Mononuclear cell (primary cell): ENCODE data around the gene FOXI1. TPM values are rescaled to one million over a fixed set of nuclear protein-coding genes. Genes with fewer than 3 reads are reported as not detected.

Source experiments
- H3K27me3 ChIP-seq: 2 replicates; pipeline ENCODE4 v1.6.0; 2011; ENCODE audit warnings: low read length, control low read depth; ENCODE audit not compliant: insufficient read depth
- H3K4me1 ChIP-seq: 2 replicates; pipeline ENCODE4 v1.5.1; 2011; ENCODE audit warnings: mild to moderate bottlenecking, low read length, control low read depth; ENCODE audit not compliant: insufficient read depth
- H3K4me3 ChIP-seq: 2 replicates; pipeline ENCODE4 v1.5.1; 2011; ENCODE audit warnings: mild to moderate bottlenecking, low read length, moderate library complexity
- H3K9me3 ChIP-seq: 2 replicates; pipeline ENCODE4 v1.5.1; 2011; ENCODE audit warnings: low read depth, mild to moderate bottlenecking, control low read depth, low read length
- total RNA-seq: library from RNA; depleted of rRNA; stranded (reverse); fragments of >200 nt; gene quantifications from one replicate; pipeline ENCODE4 v1.2.3, GENCODE V29; 2012

FOXI1 gene
- total RNA-seq, 1 donor, result 0.10 TPM

DNA sequence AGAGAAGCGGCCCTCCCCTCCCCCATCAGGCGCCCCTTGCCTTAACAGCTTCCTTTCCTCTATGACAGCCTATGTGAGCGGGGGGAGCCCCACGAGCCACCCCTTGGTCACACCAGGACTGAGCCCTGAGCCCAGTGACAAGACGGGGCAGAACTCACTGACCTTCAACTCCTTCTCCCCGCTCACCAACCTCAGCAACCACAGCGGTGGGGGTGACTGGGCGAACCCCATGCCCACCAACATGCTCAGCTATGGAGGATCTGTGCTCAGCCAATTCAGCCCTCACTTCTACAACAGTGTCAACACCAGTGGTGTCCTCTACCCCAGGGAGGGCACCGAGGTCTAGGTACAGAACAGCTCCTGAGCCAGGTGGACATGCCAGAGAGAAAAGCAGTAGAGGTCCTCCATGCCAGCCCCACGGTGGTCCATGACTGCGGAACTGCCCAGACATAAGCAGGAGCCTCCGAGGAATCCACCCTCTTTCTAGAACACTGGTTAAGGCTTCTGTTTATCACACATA, 2.6 kb downstream of the FOXI1 start:
- Histone ChIP-seq H3K4me1 (peaks cover 22% of the 10 kb centered on the region), H3K27me3 (no peaks in the 10 kb centered on the region), H3K9me3 (no peaks in the 10 kb centered on the region), H3K4me3 (no peak overlapping the region)

DNA sequence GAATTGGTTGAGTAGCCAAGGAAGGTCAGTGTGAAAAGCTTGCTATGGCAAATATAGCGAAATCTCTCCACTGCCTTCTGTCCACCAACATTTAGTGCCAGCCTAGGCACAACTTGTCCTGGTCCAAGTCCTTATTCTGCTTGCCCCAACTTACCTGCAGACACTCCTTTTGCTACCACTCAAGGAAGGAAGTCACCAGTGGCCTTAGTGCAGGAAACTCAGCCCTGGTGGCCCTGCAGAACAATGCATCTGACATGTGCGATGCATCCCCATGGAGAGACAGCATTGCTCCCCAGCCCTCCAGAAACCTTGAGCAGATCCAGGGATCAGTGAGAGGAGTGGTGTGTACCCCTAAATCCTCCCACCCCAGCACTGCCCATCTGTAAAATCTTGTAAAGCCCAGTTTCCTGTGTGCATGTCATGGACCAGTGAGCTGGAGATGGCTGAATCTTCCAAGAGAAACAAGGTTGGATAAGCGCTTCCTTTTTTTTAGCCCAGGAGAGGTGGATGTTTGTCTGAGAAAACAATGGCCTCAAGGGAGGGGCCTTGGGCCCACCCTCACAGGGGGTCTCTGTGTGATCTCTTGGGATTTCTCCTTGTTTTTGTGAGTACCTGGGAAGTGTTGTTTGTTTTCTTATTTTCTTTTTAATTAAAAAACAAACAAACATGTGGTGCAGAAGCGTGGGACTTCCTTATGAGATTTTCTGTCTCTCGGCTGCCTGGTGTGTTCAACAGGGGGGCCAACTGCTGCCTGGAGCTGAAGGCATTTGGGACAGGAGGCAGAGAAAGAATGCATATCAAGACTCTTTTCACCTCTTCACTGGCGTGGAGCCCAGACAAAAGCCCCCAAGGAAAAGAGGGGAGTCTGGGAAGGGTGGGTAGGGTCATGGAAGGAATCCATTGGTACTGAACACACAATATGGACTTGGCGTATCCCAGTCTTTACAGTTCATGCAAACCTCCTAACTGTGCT, 3.6 kb downstream of the FOXI1 start:
- Histone ChIP-seq H3K4me1 (peaks cover 32% of the 10 kb centered on the region), H3K27me3 (no peaks in the 10 kb centered on the region), H3K4me3 (no peak overlapping the region), H3K9me3 (no peaks in the 10 kb centered on the region)

DNA sequence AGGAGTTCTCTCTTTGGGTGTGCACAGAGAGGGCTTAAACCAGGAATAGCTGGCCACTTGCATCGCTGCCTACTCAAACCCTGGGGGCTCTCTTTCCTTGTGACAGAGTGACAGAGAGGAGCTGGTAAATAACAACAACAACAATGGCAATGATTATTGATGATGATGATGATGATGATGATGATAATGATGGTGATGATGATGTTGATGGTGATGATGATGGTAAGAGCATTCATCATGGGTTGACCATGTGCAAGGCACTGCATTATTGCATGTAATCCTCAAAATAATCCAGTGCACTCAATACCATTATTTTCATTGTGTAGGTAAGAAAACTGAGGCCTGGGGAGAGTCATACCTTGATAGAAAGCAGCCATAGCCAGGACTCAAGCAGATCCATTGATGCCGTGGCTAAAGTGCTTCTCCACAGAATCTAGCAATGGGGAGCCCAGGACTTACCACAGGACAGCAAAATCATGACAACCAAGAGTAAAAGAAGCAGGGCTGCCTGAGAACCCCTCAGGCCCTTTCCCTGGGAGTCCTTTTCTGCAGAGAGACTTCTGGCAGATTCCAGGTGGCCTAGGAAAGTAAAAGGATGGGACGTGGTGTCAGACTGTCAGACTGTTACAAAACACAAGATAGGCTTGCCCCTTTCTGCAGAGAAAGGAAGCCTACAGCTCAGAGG, 4.8 kb downstream of the FOXI1 start:
- no peaks in the 10 kb centered on the region for H3K9me3 ChIP-seq
- no peaks in the 10 kb centered on the region for H3K27me3 ChIP-seq
- no peak overlapping the region for H3K4me3 ChIP-seq
- H3K4me1 ChIP-seq, result peaks cover 32% of the 10 kb centered on the region

DNA sequence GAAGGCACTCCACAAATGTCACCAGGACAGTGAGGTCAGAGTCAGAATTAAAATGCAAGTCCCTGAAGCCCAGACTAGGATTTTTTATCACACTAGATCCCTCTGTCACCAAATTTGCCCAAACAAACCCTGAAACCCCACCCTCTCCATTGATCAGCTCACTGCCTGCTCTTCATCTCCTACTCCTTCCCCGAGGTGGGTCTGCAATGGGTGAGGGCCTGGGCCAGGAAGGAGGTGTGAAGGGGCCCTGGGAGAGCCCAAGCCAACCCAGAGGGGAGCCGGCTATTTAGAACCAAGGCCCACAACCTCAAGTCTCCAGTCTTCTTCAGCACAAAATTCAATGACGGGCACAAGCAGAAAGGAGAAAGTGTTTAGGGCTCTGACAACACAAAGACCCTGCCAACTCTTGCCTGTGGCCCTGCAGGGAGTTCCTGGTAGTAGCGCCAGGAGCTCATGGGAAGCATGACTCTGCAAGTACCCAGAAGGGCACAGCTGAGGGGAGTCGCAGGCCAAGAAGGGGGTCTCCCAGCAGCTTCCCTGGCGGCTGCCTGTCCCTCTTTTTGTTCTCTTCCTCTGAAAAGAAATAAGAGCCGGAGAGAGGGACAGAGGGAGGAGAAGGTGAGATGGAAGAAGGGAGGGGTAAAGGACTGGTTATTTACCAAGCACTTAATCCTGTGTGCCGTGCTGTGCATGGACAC, 5.5 kb downstream of the FOXI1 start:
- Histone ChIP-seq H3K4me1 (peaks cover 32% of the 10 kb centered on the region), H3K9me3 (no peaks in the 10 kb centered on the region), H3K4me3 (no peak overlapping the region), H3K27me3 (no peaks in the 10 kb centered on the region)

DNA sequence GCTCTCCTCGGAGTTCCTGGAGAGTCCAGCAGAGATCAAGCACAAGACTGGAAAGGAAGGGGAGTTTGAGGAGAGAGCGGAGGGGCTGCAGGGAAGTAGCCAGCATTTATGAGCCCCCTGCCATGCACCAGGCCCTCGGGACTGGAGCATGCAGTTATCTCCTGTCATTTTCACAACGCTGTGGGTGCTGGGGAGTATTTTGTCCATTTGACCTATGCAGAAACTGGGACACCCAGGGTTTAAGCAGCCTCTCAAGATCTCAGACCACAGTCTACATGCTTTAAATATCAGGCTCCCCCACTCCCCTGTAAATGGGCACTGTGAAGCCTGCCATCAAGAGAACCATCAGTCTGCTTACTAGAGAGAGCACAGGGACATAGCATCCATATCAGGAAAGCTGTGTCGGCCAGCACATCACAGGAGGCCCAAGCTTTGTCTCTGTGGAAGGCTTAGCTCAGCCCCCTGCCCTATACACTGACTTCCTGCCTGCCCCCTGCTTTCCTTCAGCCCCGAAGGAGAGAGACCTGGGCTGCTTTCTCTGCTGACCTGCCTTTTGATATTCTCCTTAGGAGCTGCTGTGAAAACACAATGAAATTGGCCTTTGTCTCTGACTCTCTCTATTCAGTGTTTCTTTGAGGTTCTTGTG, 7.3 kb downstream of the FOXI1 start:
- Histone ChIP-seq H3K4me3 (no peak overlapping the region), H3K27me3 (no peaks in the 10 kb centered on the region), H3K9me3 (no peaks in the 10 kb centered on the region), H3K4me1 (peaks cover 32% of the 10 kb centered on the region)

DNA sequence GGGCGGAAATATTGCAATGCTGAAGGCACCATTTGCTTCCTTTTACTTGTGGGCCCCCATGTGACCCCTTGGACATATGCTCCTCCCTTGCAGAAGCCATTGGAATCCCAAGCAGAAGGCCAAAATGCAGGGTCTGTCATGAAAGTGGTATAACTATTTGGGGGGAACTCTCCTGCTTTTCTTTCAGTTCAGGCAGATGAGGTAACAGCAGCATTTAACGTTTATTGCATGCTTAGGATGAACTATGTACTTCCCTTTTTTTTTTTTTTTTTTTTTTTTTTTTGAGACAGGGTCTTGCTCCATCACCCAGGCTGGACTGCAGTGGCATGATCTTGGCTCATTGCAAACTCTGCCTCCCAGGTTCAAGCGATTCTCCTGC, 7.8 kb downstream of the FOXI1 start:
- peaks cover 32% of the 10 kb centered on the region for H3K4me1 ChIP-seq

DNA sequence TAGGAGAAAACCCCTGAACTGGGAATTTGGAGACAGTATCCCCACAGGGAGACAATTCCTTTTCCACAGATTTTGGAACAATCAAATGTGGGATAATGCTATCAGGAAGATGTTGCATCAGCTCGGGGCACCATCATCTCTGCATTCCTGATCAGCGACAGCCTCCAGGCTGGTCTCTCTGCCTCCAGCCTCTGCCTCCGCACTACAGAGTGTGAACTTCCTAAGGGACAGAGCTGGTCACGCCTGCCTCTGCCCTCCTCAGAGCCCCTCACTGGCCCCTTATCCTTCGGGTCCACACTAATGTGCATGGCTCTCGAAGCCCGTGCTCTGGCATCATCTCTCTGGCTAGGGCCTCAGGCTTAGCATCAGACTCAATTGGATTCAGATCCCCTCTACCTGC, 8.6 kb downstream of the FOXI1 start:
- no peaks in the 10 kb centered on the region for H3K9me3 ChIP-seq
- H3K4me1 ChIP-seq, result peaks cover 32% of the 10 kb centered on the region
- no peak overlapping the region for H3K4me3 ChIP-seq
- H3K27me3 ChIP-seq, result no peaks in the 10 kb centered on the region

More for the DNA sequence above, 7.8 kb downstream of the FOXI1 start:
- no peaks in the 10 kb centered on the region for H3K9me3 ChIP-seq
- H3K4me3 ChIP-seq, result no peak overlapping the region
- no peaks in the 10 kb centered on the region for H3K27me3 ChIP-seq

DNA sequence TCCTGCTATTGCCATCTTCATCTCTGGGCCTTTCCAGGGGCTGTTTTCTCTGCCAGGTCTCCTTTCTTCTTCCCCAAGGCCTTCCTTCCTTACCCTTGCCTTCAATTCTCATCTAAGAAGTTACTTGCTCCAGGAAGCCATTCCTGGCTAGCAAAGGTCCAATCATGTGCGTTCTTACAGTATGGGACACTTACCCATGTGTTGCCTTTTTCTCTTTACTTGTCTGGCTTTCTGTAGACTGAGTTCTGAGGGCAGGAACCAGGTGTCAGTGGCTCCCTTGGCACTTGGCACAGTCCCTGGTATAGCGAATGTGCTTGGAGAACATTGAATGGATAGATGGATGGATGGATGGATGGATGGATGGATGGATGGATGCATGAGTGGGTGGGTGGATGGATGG, 10.2 kb downstream of the FOXI1 start:
- Histone ChIP-seq H3K4me1 (peaks cover 32% of the 10 kb centered on the region), H3K4me3 (no peak overlapping the region), H3K9me3 (no peaks in the 10 kb centered on the region), H3K27me3 (no peaks in the 10 kb centered on the region)

DNA sequence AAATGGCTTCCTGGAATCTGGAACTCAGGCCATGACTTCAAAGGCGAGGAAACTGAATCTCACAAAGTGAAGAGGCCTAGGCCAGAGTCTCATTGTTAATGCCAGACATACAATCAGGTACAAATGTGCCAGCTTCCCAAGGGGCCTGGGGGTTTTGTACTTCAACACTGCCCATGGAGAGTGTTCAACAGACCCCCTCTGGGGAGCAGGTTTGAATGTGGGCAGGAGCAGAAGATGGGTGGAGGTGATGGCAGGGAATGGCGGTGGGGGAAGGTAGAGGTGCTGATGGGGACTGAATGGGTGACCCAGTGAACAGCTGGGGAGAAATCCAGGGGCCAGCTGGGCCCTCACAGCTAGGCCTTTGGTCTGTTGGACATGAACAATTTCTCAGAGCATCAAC, 12.0 kb downstream of the FOXI1 start:
- H3K4me1 ChIP-seq, result peaks cover 15% of the 10 kb centered on the region
- no peaks in the 10 kb centered on the region for H3K9me3 ChIP-seq
- no peak overlapping the region for H3K4me3 ChIP-seq
- H3K27me3 ChIP-seq, result no peaks in the 10 kb centered on the region

DNA sequence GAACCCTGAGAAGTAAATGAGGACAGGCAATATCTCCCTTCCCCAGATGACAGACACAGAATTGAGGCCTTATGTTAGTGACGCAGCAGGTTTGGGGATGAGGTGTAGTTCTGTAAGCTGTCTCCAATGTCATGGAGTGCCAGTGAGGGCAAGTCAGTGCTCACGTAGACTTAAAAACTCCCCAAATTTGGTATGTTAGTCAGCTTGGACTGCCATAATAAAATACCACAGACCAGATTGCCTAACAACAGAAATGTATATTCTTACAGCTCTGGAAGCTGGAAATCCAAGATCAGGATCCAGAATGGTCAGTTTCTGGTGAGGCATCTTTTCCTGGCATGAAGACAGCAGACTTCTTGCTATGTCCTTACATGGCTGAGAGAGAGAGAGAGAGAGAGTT, 14.9 kb downstream of the FOXI1 start:
- Histone ChIP-seq H3K27me3 (no peaks in the 10 kb centered on the region), H3K4me1 (no peaks in the 10 kb centered on the region), H3K9me3 (no peaks in the 10 kb centered on the region), H3K4me3 (no peak overlapping the region)

DNA sequence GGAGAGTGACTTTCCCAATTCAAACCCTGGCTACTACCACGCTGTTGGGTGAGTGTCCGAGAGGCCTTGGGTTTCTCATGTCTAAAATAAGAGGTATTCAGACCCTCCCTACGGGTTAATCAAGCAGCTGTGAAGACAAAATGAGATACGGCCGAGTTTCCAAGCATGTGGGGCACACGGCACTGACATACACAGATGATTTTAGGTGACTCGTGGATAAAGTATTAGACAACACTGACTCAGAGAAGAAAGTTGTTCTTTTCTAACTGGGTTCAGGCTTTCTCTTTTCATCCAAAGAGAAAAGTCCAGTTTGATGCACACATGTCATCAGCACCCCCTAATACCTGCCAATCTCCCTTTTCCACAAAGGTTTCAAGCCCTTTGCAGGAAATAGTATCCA, 15.6 kb downstream of the FOXI1 start:
- Histone ChIP-seq H3K4me1 (no peaks in the 10 kb centered on the region), H3K4me3 (no peak overlapping the region), H3K27me3 (no peaks in the 10 kb centered on the region), H3K9me3 (peaks cover 1% of the 10 kb centered on the region)

DNA sequence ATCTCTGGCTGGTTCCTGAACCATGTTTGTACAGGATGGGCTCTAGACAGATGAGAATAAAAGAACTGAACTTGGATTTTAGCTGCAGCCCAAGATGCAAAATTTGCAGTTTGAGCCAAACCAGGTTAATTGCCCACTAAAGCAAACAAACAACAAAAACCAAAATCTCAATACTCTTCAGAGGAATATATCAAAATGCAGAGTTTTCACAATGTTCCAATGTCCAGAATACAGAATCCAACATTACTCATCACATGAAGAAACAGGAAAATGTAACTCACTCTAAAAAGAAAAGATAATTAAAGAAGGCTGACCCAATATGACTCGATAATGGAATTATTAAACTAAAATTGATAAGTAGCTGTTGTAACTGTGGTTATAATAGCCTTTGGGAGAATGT, 20.4 kb downstream of the FOXI1 start:
- H3K9me3 ChIP-seq, result peaks cover 10% of the 10 kb centered on the region
- H3K4me1 ChIP-seq, result no peaks in the 10 kb centered on the region
- H3K4me3 ChIP-seq, result no peak overlapping the region
- H3K27me3 ChIP-seq, result peaks cover 3% of the 10 kb centered on the region

DNA sequence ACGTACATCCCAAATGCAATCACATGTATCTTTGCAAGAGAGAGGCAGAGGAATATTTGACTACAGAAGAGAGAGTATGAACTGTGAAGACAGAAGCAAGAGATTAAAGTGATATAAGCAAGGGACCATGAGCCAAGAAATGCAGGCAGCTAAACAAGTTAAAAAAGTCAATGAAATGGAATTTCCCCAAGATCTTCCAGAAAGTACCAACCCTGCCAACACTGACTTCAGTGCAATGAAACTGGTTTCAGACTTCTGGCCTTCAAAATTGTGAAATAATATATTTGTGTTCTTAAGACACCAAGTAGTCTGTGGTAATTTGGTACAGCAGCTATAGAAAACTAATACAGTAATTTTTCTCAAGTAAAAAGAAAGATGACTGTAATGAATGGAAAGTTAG, 20.9 kb downstream of the FOXI1 start:
- Histone ChIP-seq H3K27me3 (peaks cover 3% of the 10 kb centered on the region), H3K4me1 (no peaks in the 10 kb centered on the region), H3K9me3 (peaks cover 10% of the 10 kb centered on the region), H3K4me3 (no peak overlapping the region)

DNA sequence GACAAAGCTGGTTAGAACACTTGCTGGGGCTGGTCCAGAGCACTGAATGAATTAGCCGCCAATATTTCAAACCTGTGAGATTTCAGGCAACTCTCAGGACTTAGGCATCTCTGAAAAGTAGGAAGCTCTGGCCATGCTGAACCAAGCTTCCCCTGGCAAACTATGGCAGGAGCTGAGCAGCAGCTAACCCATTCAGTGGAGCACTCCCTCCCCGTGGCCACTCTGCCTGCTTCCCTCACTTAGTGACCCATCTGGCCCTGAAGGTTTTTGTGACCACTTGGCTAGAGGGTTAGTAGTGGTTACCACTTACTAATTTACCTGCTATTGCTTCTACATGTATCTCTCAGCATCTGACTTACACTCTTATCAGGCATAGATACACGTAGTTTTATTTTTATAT, 25.5 kb downstream of the FOXI1 start:
- H3K27me3 ChIP-seq, result peaks cover 3% of the 10 kb centered on the region
- no peak overlapping the region for H3K4me3 ChIP-seq
- peaks cover 9% of the 10 kb centered on the region for H3K9me3 ChIP-seq
- no peaks in the 10 kb centered on the region for H3K4me1 ChIP-seq
